A549 (cell line): Measurements from ENCODE around the gene PFKFB3. TPM values are rescaled to one million over a fixed set of nuclear protein-coding genes. Genes with fewer than 3 reads are reported as not detected.

Source experiments
- ATAC-seq, 2 experiments: fragments of 200-7000 bp in 1 of 2; fragments of >200 bp in 1 of 2; cut with Nextera tagmentation in 1 of 2; cut with Tn5 transposase in 1 of 2; 3 replicates each; pipeline versions ENCODE4 v1.8.0 to v1.9.1; 2018 to 2020; ENCODE audit warnings: mild to moderate bottlenecking in 1 of 2, moderate library complexity in 1 of 2
- CTCF ChIA-PET: fragments of 300-600 bp; sonication (Branson Sonifier 250); formaldehyde crosslinking; extraction: SDS; loops from one replicate; lab custom pipeline; 2021; ENCODE audit warnings: antibody characterized with exemption, inconsistent platforms; lab: Yijun Ruan, JAX
- POLR2A ChIA-PET: fragments of 350-600 bp; formaldehyde crosslinking; extraction: SDS; loops from one replicate; lab custom pipeline; 2021; ENCODE audit warnings: antibody characterized with exemption, inconsistent platforms; lab: Yijun Ruan, JAX
- DNase-seq, 2 experiments: peaks; one replicate each; pipeline versions ENCODE4 v3.0.0 to v3.0.0-alpha.2; 2011 to 2016; ENCODE audit warnings: low read depth in 1 of 2, low spot score in 1 of 2
- FAIRE-seq: peaks from 2 replicates; lab custom pipeline; 2011; peaks lifted over from hg19 to GRCh38; lab: Jason Lieb, UNC
- H3K27ac ChIP-seq, 2 experiments: fragments of >200 bp; sonication (Bioruptor Twin); formaldehyde crosslinking; 3 replicates each; pipeline ENCODE4 v1.5.1; 2016 to 2017
- H3K4me1 ChIP-seq: fragments of >200 bp; sonication (Bioruptor Twin); formaldehyde crosslinking; 3 replicates; pipeline ENCODE4 v1.6.1; 2016
- H3K4me2 ChIP-seq: fragments of >200 bp; sonication (Bioruptor Twin); formaldehyde crosslinking; 3 replicates; pipeline ENCODE4 v1.6.1; 2016
- H3K4me3 ChIP-seq: fragments of >200 bp; sonication (Bioruptor Twin); formaldehyde crosslinking; 3 replicates; pipeline ENCODE4 v1.5.1; 2016
- H3K9me3 ChIP-seq: fragments of >200 bp; sonication (Bioruptor Twin); formaldehyde crosslinking; 3 replicates; pipeline ENCODE4 v1.6.1; 2016
- CHD4 ChIP-seq: fragments of 200-600 bp; sonication (generic); IDR thresholded peaks from 2 replicates; pipeline ENCODE4 v1.6.1; 2016; ENCODE audit warnings: antibody characterized with exemption, mild to moderate bottlenecking, borderline replicate concordance
- EP300 ChIP-seq, 2 experiments: fragments of >200 bp; sonication (Bioruptor Twin); formaldehyde crosslinking; IDR thresholded peaks; 2 replicates in 1 of 2; 3 replicates in 1 of 2; pipeline ENCODE4 v1.6.1; 2016 to 2017
- FOSB ChIP-seq: fragments of 250-450 bp; sonication (Bioruptor Pico); IDR thresholded peaks from 2 replicates; pipeline ENCODE4 v1.5.0; 2020; ENCODE audit warnings: mild to moderate bottlenecking, moderate library complexity
- FOSL2 ChIP-seq, 2 experiments: fragments of 450-650 bp in 1 of 2; fragments of >200 bp in 1 of 2; sonication (Bioruptor Twin) in 1 of 2; formaldehyde crosslinking; IDR thresholded peaks; 2 replicates each; pipeline versions ENCODE4 v1.5.0 to v1.6.1; 2016 to 2020; ENCODE audit warnings: mild to moderate bottlenecking in 1 of 2, moderate library complexity in 1 of 2
- HDAC2 ChIP-seq: fragments of 200-600 bp; sonication (generic); IDR thresholded peaks from 2 replicates; pipeline ENCODE4 v1.6.1; 2016
- HOXA7 ChIP-seq: fragments of 250-450 bp; sonication (Bioruptor Pico); IDR thresholded peaks from 2 replicates; pipeline ENCODE4 v1.5.0; 2020; ENCODE audit warnings: mild to moderate bottlenecking, moderate library complexity
- HOXB13 ChIP-seq: fragments of 250-450 bp; sonication (Bioruptor Pico); IDR thresholded peaks from 2 replicates; pipeline ENCODE4 v1.5.0; 2020; ENCODE audit warnings: low read depth, mild to moderate bottlenecking, moderate library complexity
- KDM1A ChIP-seq: fragments of 200-600 bp; sonication (generic); IDR thresholded peaks from 2 replicates; pipeline ENCODE4 v1.6.1; 2016; ENCODE audit warnings: low read depth, mild to moderate bottlenecking
- MAZ ChIP-seq: fragments of 150-350 bp; IDR thresholded peaks from 2 replicates; pipeline ENCODE4 v1.6.1; 2014; ENCODE audit warnings: antibody characterized with exemption, low read depth, low read length, borderline replicate concordance
- NPAS2 ChIP-seq: fragments of 250-450 bp; sonication (Bioruptor Pico); IDR thresholded peaks from 2 replicates; pipeline ENCODE4 v1.8.0; 2022; ENCODE audit warnings: mild to moderate bottlenecking, moderate library complexity, borderline replicate concordance
- NR3C1 ChIP-seq: fragments of >200 bp; sonication (Bioruptor Twin); formaldehyde crosslinking; IDR thresholded peaks from 3 replicates; pipeline ENCODE4 v1.6.1; 2017
- PHF8 ChIP-seq: fragments of 200-600 bp; sonication (generic); IDR thresholded peaks from 2 replicates; pipeline ENCODE4 v1.6.1; 2016; ENCODE audit warnings: low read depth, mild to moderate bottlenecking, antibody characterized with exemption, moderate library complexity, borderline replicate concordance
- POLR2A ChIP-seq: IDR thresholded peaks from 2 replicates; pipeline ENCODE4 v1.6.1; 2012; ENCODE audit warnings: mild to moderate bottlenecking, low read length
- RARB ChIP-seq: fragments of 250-450 bp; sonication (Bioruptor Pico); IDR thresholded peaks from 2 replicates; pipeline ENCODE4 v1.8.0; 2021; ENCODE audit warnings: mild to moderate bottlenecking, moderate library complexity
- RNF2 ChIP-seq: fragments of 200-600 bp; sonication (generic); IDR thresholded peaks from 2 replicates; pipeline ENCODE4 v1.6.1; 2016; ENCODE audit warnings: low read depth, mild to moderate bottlenecking, antibody characterized with exemption, moderate library complexity, borderline replicate concordance
- TP53 ChIP-seq: fragments of 250-450 bp; sonication (Bioruptor Pico); IDR thresholded peaks from 2 replicates; pipeline ENCODE4 v1.5.0; 2021; ENCODE audit warnings: mild to moderate bottlenecking, moderate library complexity
- ZC3H11A ChIP-seq: fragments of 450-650 bp; IDR thresholded peaks from 2 replicates; pipeline ENCODE4 v1.6.1; 2014; ENCODE audit warnings: antibody characterized with exemption, mild to moderate bottlenecking
- ZFP36 ChIP-seq: fragments of 450-650 bp; IDR thresholded peaks from 2 replicates; pipeline ENCODE4 v1.6.1; 2014; ENCODE audit warnings: borderline replicate concordance; ENCODE audit not compliant: partially characterized antibody
- WGBS: methylation state at CpG from one replicate; pipeline ENCODE4 v1.1.6; 2017; ENCODE audit errors: missing lambda C conversion rate; 5-methylcytosine and 5-hydroxymethylcytosine counted together
- polyA minus RNA-seq: library from RNA; depleted of rRNA, polyadenylated mRNA; stranded (reverse); fragments of >200 nt; gene quantifications from 2 replicates; pipeline ENCODE4 v1.2.3, GENCODE V29; 2011; rRNA and poly(A)+ RNA removed
- polyA plus RNA-seq, 4 experiments: library from polyadenylated mRNA; depleted of rRNA in 3 of 4; stranded (reverse); fragments of >200 nt; fragmentation: RNase III in 1 of 4; extraction: RNeasy Plus Mini Kit Qiagen cat#74134 plus additional on column Dnase treatment in 1 of 4; gene quantifications; 2 replicates in 3 of 4; 3 replicates in 1 of 4; pipeline ENCODE4 v1.2.3, GENCODE V29; 2011 to 2017
- TF ChIP-seq, protein P1 (sequence below): fragments of 150-350 bp; IDR thresholded peaks from 2 replicates; pipeline ENCODE4 v1.6.1; 2014; ENCODE audit warnings: low read depth, mild to moderate bottlenecking, low read length
- TF ChIP-seq, protein P2 (sequence below): fragments of 200-600 bp; sonication (generic); IDR thresholded peaks from 2 replicates; pipeline ENCODE4 v1.6.1; 2016; ENCODE audit warnings: antibody characterized with exemption, mild to moderate bottlenecking, moderate library complexity
- TF ChIP-seq, protein P3 (sequence below): fragments of 250-450 bp; sonication (Bioruptor Pico); IDR thresholded peaks from 2 replicates; pipeline ENCODE4 v1.5.0; 2020; ENCODE audit warnings: low read depth, mild to moderate bottlenecking, moderate library complexity
- TF ChIP-seq, protein P4 (sequence below): fragments of >200 bp; sonication (Bioruptor Twin); formaldehyde crosslinking; IDR thresholded peaks from 3 replicates; pipeline ENCODE4 v1.5.1; 2016
- TF ChIP-seq, protein P5 (sequence below): IDR thresholded peaks from 2 replicates; pipeline ENCODE4 v1.6.1; 2012
- TF ChIP-seq, protein P6 (sequence below): fragments of 250-450 bp; sonication (Bioruptor Pico); IDR thresholded peaks from 2 replicates; pipeline ENCODE4 v1.5.0; 2021; ENCODE audit warnings: mild to moderate bottlenecking, moderate library complexity, borderline replicate concordance
- TF ChIP-seq, protein P7 (sequence below): fragments of >200 bp; sonication (Bioruptor Twin); formaldehyde crosslinking; IDR thresholded peaks from 3 replicates; pipeline ENCODE4 v1.6.1; 2016

PFKFB3 gene
- polyA plus RNA-seq (2011; rRNA removed), result 139 and 151 TPM in 2 replicates
- polyA plus RNA-seq (2012; cell fraction: cytosol; rRNA removed), result 236 and 256 TPM in 2 replicates
- polyA plus RNA-seq (2012; cell fraction: nucleus; rRNA removed), result 551 and 642 TPM in 2 replicates
- 200 to 232 TPM (median 220 TPM) in 3 replicates for polyA plus RNA-seq (2017; fragmentation: RNase III; extraction: RNeasy Plus Mini Kit Qiagen cat#74134 plus additional on column Dnase treatment)
- polyA minus RNA-seq, result 127 and 177 TPM in 2 replicates

DNA sequence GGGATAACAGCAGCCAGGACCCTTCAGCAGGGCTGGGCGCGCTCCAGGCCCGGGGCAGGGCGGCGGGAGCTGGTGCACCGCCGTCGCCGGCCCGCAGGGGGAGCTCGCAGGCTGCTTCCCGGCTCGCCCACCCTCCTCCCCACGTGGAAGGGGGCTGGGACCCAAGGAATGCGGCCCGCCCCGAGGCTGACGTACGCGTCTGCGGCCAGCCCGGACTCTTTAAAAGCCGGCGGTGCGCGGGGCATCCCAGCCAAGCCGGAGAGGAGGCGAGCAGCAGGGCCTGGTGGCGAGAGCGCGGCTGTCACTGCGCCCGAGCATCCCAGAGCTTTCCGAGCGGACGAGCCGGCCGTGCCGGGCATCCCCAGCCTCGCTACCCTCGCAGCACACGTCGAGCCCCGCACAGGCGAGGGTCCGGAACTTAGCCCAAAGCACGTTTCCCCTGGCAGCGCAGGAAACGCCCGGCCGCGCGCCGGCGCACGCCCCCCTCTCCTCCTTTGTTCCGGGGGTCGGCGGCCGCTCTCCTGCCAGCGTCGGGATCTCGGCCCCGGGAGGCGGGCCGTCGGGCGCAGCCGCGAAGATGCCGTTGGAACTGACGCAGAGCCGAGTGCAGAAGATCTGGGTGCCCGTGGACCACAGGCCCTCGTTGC lies at the start of gene PFKFB3:
Gene PFKFB3, plus strand, starts transcription at position 249 of the 647 bp plus-strand sequence. Its CDS starts 329 bp downstream, at position 578.
- Histone ChIP-seq H3K4me1 (peaks cover 10% of the 10 kb centered on the region; the same call in 2 of the 3 replicates), H3K4me2 (peak within 1 kb of the TSS; percentile 91), H3K27ac (peak within 1 kb of the TSS; percentile 85 to 97), H3K4me3 (peak within 1 kb of the TSS; percentile 70), H3K9me3 (no peaks in the 10 kb centered on the region)
- peak; percentile 71 to 78 for ATAC-seq
- WGBS, result 4% methylated on average over 18 of the region's 75 CpGs
- no peak for FAIRE-seq
- ChIA-PET POLR2A (interaction anchor here (0.5 to 5.0 kb wide), 50 partner anchors 9 to 1208 kb away, joined by 3 to 367 read pairs (median 4); partner anchors contain the start of gene SFMBT2), CTCF (interaction anchor here (0.6 to 8.2 kb wide), 67 partner anchors 8 to 254 kb away, joined by 3 to 332 read pairs (median 5); no protein-coding TSS in a partner anchor)
- DNase-seq, result peak; percentile 91 to 97
- TF ChIP-seq NR3C1, result no peak
- TF ChIP-seq HOXB13 (CRISPR knock-in tag), result no peak
- TF ChIP-seq, protein P1, sequence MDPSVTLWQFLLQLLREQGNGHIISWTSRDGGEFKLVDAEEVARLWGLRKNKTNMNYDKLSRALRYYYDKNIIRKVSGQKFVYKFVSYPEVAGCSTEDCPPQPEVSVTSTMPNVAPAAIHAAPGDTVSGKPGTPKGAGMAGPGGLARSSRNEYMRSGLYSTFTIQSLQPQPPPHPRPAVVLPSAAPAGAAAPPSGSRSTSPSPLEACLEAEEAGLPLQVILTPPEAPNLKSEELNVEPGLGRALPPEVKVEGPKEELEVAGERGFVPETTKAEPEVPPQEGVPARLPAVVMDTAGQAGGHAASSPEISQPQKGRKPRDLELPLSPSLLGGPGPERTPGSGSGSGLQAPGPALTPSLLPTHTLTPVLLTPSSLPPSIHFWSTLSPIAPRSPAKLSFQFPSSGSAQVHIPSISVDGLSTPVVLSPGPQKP, result no peak
- peak; percentile 93 for TF ChIP-seq FOSB
- TF ChIP-seq, protein P2, sequence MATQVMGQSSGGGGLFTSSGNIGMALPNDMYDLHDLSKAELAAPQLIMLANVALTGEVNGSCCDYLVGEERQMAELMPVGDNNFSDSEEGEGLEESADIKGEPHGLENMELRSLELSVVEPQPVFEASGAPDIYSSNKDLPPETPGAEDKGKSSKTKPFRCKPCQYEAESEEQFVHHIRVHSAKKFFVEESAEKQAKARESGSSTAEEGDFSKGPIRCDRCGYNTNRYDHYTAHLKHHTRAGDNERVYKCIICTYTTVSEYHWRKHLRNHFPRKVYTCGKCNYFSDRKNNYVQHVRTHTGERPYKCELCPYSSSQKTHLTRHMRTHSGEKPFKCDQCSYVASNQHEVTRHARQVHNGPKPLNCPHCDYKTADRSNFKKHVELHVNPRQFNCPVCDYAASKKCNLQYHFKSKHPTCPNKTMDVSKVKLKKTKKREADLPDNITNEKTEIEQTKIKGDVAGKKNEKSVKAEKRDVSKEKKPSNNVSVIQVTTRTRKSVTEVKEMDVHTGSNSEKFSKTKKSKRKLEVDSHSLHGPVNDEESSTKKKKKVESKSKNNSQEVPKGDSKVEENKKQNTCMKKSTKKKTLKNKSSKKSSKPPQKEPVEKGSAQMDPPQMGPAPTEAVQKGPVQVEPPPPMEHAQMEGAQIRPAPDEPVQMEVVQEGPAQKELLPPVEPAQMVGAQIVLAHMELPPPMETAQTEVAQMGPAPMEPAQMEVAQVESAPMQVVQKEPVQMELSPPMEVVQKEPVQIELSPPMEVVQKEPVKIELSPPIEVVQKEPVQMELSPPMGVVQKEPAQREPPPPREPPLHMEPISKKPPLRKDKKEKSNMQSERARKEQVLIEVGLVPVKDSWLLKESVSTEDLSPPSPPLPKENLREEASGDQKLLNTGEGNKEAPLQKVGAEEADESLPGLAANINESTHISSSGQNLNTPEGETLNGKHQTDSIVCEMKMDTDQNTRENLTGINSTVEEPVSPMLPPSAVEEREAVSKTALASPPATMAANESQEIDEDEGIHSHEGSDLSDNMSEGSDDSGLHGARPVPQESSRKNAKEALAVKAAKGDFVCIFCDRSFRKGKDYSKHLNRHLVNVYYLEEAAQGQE, result peak; percentile 54
- TF ChIP-seq, protein P3, sequence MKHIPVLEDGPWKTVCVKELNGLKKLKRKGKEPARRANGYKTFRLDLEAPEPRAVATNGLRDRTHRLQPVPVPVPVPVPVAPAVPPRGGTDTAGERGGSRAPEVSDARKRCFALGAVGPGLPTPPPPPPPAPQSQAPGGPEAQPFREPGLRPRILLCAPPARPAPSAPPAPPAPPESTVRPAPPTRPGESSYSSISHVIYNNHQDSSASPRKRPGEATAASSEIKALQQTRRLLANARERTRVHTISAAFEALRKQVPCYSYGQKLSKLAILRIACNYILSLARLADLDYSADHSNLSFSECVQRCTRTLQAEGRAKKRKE (CRISPR knock-in tag), result no peak
- peak in 1 of 2 experiments; percentile 41; a peak in 1 of 5 replicates for TF ChIP-seq EP300 (IDR thresholded peaks at IDR 0.05)
- TF ChIP-seq, protein P4, sequence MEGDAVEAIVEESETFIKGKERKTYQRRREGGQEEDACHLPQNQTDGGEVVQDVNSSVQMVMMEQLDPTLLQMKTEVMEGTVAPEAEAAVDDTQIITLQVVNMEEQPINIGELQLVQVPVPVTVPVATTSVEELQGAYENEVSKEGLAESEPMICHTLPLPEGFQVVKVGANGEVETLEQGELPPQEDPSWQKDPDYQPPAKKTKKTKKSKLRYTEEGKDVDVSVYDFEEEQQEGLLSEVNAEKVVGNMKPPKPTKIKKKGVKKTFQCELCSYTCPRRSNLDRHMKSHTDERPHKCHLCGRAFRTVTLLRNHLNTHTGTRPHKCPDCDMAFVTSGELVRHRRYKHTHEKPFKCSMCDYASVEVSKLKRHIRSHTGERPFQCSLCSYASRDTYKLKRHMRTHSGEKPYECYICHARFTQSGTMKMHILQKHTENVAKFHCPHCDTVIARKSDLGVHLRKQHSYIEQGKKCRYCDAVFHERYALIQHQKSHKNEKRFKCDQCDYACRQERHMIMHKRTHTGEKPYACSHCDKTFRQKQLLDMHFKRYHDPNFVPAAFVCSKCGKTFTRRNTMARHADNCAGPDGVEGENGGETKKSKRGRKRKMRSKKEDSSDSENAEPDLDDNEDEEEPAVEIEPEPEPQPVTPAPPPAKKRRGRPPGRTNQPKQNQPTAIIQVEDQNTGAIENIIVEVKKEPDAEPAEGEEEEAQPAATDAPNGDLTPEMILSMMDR, result peak; percentile 92
- TF ChIP-seq HDAC2, result no peak
- TF ChIP-seq, protein P5, sequence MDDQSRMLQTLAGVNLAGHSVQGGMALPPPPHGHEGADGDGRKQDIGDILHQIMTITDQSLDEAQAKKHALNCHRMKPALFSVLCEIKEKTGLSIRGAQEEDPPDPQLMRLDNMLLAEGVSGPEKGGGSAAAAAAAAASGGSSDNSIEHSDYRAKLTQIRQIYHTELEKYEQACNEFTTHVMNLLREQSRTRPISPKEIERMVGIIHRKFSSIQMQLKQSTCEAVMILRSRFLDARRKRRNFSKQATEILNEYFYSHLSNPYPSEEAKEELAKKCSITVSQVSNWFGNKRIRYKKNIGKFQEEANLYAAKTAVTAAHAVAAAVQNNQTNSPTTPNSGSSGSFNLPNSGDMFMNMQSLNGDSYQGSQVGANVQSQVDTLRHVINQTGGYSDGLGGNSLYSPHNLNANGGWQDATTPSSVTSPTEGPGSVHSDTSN, result peak; percentile 87
- TF ChIP-seq FOSL2 (IDR thresholded peaks at IDR 0.05), result no peak
- TF ChIP-seq FOSL2 (CRISPR knock-in tag; IDR thresholded peaks at IDR 0.05), result peak; percentile 63
- no peak for TF ChIP-seq CHD4
- TF ChIP-seq MAZ, result peak; percentile 79; the same call in 1 of the 2 replicates
- 0 out of 2 replicates have a peak, but pooled peaks have one; percentile 29 for TF ChIP-seq KDM1A
- peak; percentile 92 for TF ChIP-seq HOXA7 (CRISPR knock-in tag)
- no peak for TF ChIP-seq NPAS2 (CRISPR knock-in tag)
- peak; percentile 95 for TF ChIP-seq PHF8
- TF ChIP-seq ZFP36, result peak; percentile 59
- TF ChIP-seq POLR2A, result peak; percentile 100
- TF ChIP-seq, protein P6, sequence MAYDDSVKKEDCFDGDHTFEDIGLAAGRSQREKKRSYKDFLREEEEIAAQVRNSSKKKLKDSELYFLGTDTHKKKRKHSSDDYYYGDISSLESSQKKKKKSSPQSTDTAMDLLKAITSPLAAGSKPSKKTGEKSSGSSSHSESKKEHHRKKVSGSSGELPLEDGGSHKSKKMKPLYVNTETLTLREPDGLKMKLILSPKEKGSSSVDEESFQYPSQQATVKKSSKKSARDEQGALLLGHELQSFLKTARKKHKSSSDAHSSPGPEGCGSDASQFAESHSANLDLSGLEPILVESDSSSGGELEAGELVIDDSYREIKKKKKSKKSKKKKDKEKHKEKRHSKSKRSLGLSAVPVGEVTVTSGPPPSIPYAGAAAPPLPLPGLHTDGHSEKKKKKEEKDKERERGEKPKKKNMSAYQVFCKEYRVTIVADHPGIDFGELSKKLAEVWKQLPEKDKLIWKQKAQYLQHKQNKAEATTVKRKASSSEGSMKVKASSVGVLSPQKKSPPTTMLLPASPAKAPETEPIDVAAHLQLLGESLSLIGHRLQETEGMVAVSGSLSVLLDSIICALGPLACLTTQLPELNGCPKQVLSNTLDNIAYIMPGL (CRISPR knock-in tag), result peak; percentile 62; the same call in 1 of the 2 replicates
- peak; percentile 86 for TF ChIP-seq RNF2
- TF ChIP-seq ZC3H11A, result no peak
- TF ChIP-seq, protein P7, sequence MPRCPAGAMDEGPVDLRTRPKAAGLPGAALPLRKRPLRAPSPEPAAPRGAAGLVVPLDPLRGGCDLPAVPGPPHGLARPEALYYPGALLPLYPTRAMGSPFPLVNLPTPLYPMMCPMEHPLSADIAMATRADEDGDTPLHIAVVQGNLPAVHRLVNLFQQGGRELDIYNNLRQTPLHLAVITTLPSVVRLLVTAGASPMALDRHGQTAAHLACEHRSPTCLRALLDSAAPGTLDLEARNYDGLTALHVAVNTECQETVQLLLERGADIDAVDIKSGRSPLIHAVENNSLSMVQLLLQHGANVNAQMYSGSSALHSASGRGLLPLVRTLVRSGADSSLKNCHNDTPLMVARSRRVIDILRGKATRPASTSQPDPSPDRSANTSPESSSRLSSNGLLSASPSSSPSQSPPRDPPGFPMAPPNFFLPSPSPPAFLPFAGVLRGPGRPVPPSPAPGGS, result peak; percentile 100
- TF ChIP-seq RARB (CRISPR knock-in tag), result peak; percentile 77
- TF ChIP-seq TP53 (CRISPR knock-in tag), result peak; percentile 89
